Vagina (tissue), 2 donors: ENCODE measurements around the gene SRD5A1. TPM values are rescaled to one million over a fixed set of nuclear protein-coding genes. Genes with fewer than 3 reads are reported as not detected.

Source experiments
- DNase-seq, 2 donors: peaks; one replicate each; pipeline ENCODE4 v3.0.0-alpha.2; 2017; ENCODE audit errors: extremely low spot score in 2 of 2
- H3K27ac ChIP-seq: fragments of 200-600 bp; sonication (generic); one replicate; pipeline ENCODE4 v1.5.1; 2019
- H3K27me3 ChIP-seq: fragments of 200-600 bp; sonication (generic); one replicate; pipeline ENCODE4 v1.5.1; 2019
- H3K36me3 ChIP-seq, 2 donors: fragments of 200-600 bp; sonication (generic); one replicate each; pipeline ENCODE4 v1.5.1; 2017 to 2019
- H3K4me1 ChIP-seq: fragments of 200-600 bp; sonication (generic); one replicate; pipeline ENCODE4 v1.5.1; 2019
- H3K4me3 ChIP-seq, 2 donors: fragments of 200-600 bp; sonication (generic); 1 replicate in 1 of 2; 2 replicates in 1 of 2; pipeline ENCODE4 v1.5.1; 2016 to 2019
- H3K9me3 ChIP-seq: fragments of 200-600 bp; sonication (generic); one replicate; pipeline ENCODE4 v1.5.1; 2019
- POLR2A ChIP-seq, 2 donors: fragments of 450-650 bp; IDR thresholded peaks; one replicate each; pipeline ENCODE4 v1.6.1; 2017; ENCODE audit warnings: antibody characterized with exemption in 2 of 2, mild to moderate bottlenecking in 2 of 2, moderate library complexity in 2 of 2
- POLR2AphosphoS5 ChIP-seq, 2 donors: sonication (generic); formaldehyde crosslinking; IDR thresholded peaks; one replicate each; pipeline ENCODE4 v1.9.0; 2017; ENCODE audit warnings: antibody characterized with exemption in 2 of 2, mild to moderate bottlenecking in 2 of 2, low read depth in 1 of 2; ENCODE audit not compliant: insufficient read depth in 1 of 2
- intact Hi-C: fragments of 100-400 bp; cut with DNase I; formaldehyde crosslinking; loops from one replicate; pipeline ENCODE4 v1.15.1; 2023
- total RNA-seq: library from RNA; depleted of rRNA; stranded (reverse); fragments of >200 nt; gene quantifications from one replicate; pipeline ENCODE4 v1.2.3, GENCODE V29; 2016
- TF ChIP-seq, protein P1 (sequence below), 3 experiments: fragments of 450-650 bp in 2 of 3; fragments of 200-600 bp in 1 of 3; sonication (generic) in 1 of 3; IDR thresholded peaks; one replicate each; pipeline ENCODE4 v1.5.1; 2017 to 2019; ENCODE audit warnings: antibody characterized with exemption in 3 of 3, mild to moderate bottlenecking in 2 of 3, moderate library complexity in 2 of 3

Gene SRD5A1
- total RNA-seq, 1 donor from 2014 or later: 45.4 TPM

DNA sequence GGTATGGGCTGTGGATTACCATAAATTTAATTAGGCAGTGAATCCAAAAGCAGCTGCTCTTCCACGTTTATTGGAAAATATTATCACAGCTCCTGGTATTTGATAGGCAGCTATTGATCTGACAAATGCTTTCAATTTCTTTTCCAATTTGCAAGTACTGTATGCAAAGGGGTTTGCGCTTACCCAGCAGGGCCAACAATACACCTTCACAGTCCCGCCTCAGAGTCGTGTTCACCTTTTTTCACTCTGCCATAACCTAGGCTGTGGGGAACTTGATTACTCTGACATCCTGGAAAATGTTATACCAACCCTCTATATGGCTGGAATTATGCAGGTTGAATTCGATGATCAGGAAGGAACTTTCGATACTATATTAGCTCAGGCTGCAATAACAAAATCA lies 47.7 kb downstream of the SRD5A1 start:
- Histone ChIP-seq H3K36me3 (no peaks in the 10 kb centered on the region), H3K4me3 (no peak overlapping the region), H3K27ac (no peak overlapping the region), H3K4me1 (no peaks in the 10 kb centered on the region), H3K27me3 (no peaks in the 10 kb centered on the region), H3K9me3 (no peaks in the 10 kb centered on the region)
- intact Hi-C loops: no loop called here
- TF ChIP-seq POLR2A (IDR thresholded peaks at IDR 0.05): no peak
- TF ChIP-seq, protein P1, sequence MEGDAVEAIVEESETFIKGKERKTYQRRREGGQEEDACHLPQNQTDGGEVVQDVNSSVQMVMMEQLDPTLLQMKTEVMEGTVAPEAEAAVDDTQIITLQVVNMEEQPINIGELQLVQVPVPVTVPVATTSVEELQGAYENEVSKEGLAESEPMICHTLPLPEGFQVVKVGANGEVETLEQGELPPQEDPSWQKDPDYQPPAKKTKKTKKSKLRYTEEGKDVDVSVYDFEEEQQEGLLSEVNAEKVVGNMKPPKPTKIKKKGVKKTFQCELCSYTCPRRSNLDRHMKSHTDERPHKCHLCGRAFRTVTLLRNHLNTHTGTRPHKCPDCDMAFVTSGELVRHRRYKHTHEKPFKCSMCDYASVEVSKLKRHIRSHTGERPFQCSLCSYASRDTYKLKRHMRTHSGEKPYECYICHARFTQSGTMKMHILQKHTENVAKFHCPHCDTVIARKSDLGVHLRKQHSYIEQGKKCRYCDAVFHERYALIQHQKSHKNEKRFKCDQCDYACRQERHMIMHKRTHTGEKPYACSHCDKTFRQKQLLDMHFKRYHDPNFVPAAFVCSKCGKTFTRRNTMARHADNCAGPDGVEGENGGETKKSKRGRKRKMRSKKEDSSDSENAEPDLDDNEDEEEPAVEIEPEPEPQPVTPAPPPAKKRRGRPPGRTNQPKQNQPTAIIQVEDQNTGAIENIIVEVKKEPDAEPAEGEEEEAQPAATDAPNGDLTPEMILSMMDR (IDR thresholded peaks at IDR 0.05): no peak
- DNase-seq: no peak

DNA sequence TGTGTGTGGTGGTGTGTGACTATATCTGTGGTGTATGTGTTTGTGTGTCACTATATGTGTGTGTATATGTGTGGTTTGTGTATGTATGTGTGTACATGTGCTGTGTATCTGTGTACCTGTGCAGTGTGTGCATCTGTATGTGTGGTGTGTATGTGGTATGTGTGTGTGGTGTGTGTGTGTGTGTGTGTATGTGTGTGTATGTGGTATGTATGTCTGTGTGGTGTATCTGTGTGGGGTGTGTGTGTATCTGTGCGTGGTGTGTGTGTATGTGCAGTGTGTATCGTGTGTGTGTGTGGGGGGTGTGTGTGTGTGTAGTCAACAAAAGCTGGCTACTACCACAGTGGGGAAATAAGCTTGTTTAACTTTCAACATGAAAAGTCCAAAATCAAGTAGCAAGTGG lies 48.4 kb downstream of the SRD5A1 start:
- no peaks in the 10 kb centered on the region for H3K36me3 ChIP-seq
- TF ChIP-seq POLR2A (IDR thresholded peaks at IDR 0.05): no peak
- TF ChIP-seq, protein P1 (IDR thresholded peaks at IDR 0.05): no peak
- no peak for TF ChIP-seq POLR2AphosphoS5 (IDR thresholded peaks at IDR 0.05; ENCODE audit: insufficient read depth in 1 of 2, low read depth in 1 of 2)
- no peaks in the 10 kb centered on the region for H3K9me3 ChIP-seq
- no peak overlapping the region for H3K27ac ChIP-seq
- no peak overlapping the region for H3K4me3 ChIP-seq
- DNase-seq: no peak
- peaks cover under 1% of the 10 kb centered on the region for H3K4me1 ChIP-seq
- intact Hi-C loops: no loop called here
- H3K27me3 ChIP-seq: no peaks in the 10 kb centered on the region

DNA sequence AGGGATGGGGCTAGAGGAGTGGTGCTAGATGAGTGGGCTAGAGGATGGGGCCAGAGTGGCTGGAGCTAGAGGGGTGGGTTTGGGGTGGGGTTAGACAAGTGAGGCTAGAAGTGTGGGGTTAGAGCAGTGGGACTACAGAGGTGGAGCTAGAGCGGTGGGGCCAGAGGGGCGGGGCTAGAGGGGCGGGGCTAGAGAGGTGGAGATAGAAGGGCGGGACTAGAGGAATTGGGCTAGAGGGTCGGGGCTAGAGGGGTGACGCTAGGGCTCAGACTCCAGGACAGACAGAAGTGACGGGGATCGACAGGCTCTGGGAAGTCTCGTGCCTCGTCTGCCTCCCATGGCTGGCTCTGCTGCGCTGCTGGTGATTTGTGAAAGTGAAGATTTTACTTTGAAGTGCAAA lies 49.0 kb downstream of the SRD5A1 start:
- Histone ChIP-seq H3K36me3 (no peaks in the 10 kb centered on the region), H3K4me1 (peaks cover 6% of the 10 kb centered on the region), H3K9me3 (no peaks in the 10 kb centered on the region), H3K27me3 (no peaks in the 10 kb centered on the region), H3K27ac (no peak overlapping the region), H3K4me3 (no peak overlapping the region)
- TF ChIP-seq, protein P1 (IDR thresholded peaks at IDR 0.05): no peak
- no peak for TF ChIP-seq POLR2AphosphoS5 (IDR thresholded peaks at IDR 0.05; ENCODE audit: insufficient read depth in 1 of 2, low read depth in 1 of 2)
- no peak for TF ChIP-seq POLR2A (IDR thresholded peaks at IDR 0.05)
- no peak for DNase-seq
- intact Hi-C loops: no loop called here

DNA sequence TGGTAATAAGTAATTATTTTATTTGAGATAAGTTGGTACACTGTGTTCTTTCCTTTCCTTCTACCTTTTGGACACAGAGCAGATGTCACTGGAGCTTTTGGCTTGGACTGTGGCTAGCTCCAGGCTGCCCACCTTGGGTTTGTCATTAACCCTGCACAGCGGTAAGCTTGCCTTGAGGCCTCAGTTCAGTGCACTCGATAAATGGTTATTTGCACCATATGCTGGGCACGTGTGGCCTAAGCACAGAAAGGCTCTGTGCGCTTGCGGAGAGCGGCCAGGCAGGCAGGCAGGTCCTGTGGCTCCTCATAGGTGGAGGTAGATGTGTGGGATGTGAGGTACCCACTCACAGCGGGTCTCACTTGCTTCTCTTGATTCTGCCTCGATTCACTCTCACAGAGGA lies 50.0 kb downstream of the SRD5A1 start:
- Histone ChIP-seq H3K27ac (no peak overlapping the region), H3K36me3 (no peaks in the 10 kb centered on the region), H3K4me1 (peaks cover 8% of the 10 kb centered on the region), H3K4me3 (no peak overlapping the region), H3K27me3 (no peaks in the 10 kb centered on the region), H3K9me3 (no peaks in the 10 kb centered on the region)
- no peak for DNase-seq
- intact Hi-C loops: no loop called here
- TF ChIP-seq POLR2A (IDR thresholded peaks at IDR 0.05) (no peak), POLR2AphosphoS5 (IDR thresholded peaks at IDR 0.05; ENCODE audit: insufficient read depth in 1 of 2, low read depth in 1 of 2) (no peak)
- TF ChIP-seq, protein P1 (IDR thresholded peaks at IDR 0.05): no peak

DNA sequence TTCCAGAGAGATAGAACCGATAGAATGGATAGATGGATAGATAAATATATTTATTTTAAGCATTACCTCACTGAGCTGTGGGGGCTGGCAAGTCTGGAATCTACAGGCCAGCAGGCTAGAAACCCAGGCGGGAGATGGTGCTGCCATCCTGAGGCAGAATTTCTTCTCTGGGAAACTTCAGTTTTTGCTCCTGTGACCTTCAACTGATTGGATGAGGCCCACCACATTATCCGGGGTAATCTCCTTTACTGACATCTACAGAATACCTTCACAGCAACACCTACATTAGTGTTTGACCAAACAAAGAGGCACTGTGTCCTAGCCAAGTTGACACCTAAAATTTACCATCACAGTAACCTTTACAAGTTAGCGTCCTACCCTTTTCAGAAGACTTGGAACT lies 50.8 kb downstream of the SRD5A1 start:
- no peak overlapping the region for H3K27ac ChIP-seq
- intact Hi-C loops: no loop called here
- no peak for TF ChIP-seq POLR2AphosphoS5 (IDR thresholded peaks at IDR 0.05; ENCODE audit: insufficient read depth in 1 of 2, low read depth in 1 of 2)

DNA sequence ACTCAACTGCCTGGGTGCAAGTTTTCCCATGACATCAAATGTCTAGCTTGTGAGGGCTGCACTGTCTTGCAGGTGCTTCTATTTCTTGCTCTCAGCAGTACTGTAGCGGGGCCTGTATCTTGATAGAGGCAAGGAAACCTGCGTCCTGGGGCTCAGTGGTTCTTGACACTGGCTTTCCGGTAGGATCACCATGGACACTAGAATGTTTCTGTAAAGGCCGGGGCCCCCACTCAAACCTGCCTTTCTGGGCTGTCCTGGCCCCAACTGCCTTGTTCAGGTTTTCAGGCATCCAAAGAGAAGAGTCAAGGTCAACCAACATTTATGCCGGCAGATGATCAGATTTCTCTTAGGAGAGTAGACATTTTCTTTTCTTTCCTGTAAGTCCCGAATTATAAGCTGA lies 53.3 kb downstream of the SRD5A1 start:
- TF ChIP-seq, protein P1 (IDR thresholded peaks at IDR 0.05): no peak
- no peak for TF ChIP-seq POLR2AphosphoS5 (IDR thresholded peaks at IDR 0.05; ENCODE audit: insufficient read depth in 1 of 2, low read depth in 1 of 2)
- TF ChIP-seq POLR2A (IDR thresholded peaks at IDR 0.05): no peak
- H3K4me3 ChIP-seq: no peak overlapping the region
- no peaks in the 10 kb centered on the region for H3K36me3 ChIP-seq
- peaks cover 8% of the 10 kb centered on the region for H3K4me1 ChIP-seq
- no peaks in the 10 kb centered on the region for H3K9me3 ChIP-seq
- intact Hi-C loops: no loop called here
- no peak for DNase-seq
- H3K27me3 ChIP-seq: no peaks in the 10 kb centered on the region
- no peak overlapping the region for H3K27ac ChIP-seq

More for the DNA sequence above, 50.8 kb downstream of the SRD5A1 start:
- no peak overlapping the region for H3K4me3 ChIP-seq
- H3K9me3 ChIP-seq: no peaks in the 10 kb centered on the region
- no peak for DNase-seq
- H3K36me3 ChIP-seq: no peaks in the 10 kb centered on the region
- peaks cover 8% of the 10 kb centered on the region for H3K4me1 ChIP-seq
- no peaks in the 10 kb centered on the region for H3K27me3 ChIP-seq
